ENCODE measurements around the gene FAM13C. TPM values are rescaled to one million over a fixed set of nuclear protein-coding genes. Genes with fewer than 3 reads are reported as not detected.

The FAM13C gene
- total RNA-seq, 3 donors from 2014 or later (not counting 1 experiment from before 2014, with no cell fraction given) = not detected

DNA sequence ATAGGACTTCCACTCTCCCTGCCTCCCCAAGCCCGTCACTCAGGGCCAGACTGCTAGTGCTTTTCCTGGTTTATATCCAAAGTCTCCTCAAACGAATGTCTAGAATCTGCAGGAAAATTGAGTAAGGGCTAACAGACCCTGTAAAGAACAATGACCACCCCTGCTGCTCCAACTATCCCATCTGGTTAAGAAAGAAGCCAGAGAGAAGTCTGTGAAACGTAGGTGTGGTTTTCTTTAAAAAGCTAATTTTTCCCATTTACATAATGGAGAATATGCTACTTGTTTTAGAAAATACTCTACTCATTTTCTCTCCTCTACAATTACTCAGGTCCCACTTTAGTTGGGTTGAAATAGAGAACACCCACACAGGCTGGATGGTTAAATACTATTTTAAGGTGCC is 72.5 kb downstream of the FAM13C start:
- Mint-ChIP-seq H3K4me1 (peaks cover 0 to 2% of the 10 kb centered on the region in 2 donors), H3K9me3 (peaks cover 0 to 4% of the 10 kb centered on the region in 2 donors), H3K36me3 (no peaks in the 10 kb centered on the region), H3K27ac (no peak overlapping the region), H3K27me3 (ENCODE audit: low read depth in 2 of 2) (no peaks in the 10 kb centered on the region), H3K4me3 (no peak overlapping the region)
- TF ChIP-seq, protein P1, sequence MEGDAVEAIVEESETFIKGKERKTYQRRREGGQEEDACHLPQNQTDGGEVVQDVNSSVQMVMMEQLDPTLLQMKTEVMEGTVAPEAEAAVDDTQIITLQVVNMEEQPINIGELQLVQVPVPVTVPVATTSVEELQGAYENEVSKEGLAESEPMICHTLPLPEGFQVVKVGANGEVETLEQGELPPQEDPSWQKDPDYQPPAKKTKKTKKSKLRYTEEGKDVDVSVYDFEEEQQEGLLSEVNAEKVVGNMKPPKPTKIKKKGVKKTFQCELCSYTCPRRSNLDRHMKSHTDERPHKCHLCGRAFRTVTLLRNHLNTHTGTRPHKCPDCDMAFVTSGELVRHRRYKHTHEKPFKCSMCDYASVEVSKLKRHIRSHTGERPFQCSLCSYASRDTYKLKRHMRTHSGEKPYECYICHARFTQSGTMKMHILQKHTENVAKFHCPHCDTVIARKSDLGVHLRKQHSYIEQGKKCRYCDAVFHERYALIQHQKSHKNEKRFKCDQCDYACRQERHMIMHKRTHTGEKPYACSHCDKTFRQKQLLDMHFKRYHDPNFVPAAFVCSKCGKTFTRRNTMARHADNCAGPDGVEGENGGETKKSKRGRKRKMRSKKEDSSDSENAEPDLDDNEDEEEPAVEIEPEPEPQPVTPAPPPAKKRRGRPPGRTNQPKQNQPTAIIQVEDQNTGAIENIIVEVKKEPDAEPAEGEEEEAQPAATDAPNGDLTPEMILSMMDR (IDR thresholded peaks at IDR 0.05) = no peak
- no peaks in the 10 kb centered on the region for H3K27me3 ChIP-seq (ENCODE audit: control insufficient read depth, insufficient read depth, low read length)
- no peaks in the 10 kb centered on the region for H3K4me1 ChIP-seq (ENCODE audit: control insufficient read depth, insufficient read depth, low read length)
- H3K36me3 ChIP-seq (ENCODE audit: control insufficient read depth, insufficient read depth, low read length) = no peaks in the 10 kb centered on the region
- no peak overlapping the region for H3K27ac ChIP-seq (ENCODE audit: low read length)
- H3K9me3 ChIP-seq (ENCODE audit: control insufficient read depth, insufficient read depth, low read length) = no peaks in the 10 kb centered on the region
- no peak overlapping the region for H3K4me3 ChIP-seq (ENCODE audit: low read length)
- ATAC-seq (no peak), DNase-seq (no peak)
- intact Hi-C loops (cut with micrococcal nuclease) = no loop called here
- 65% methylated on average over 2 of the region's 3 CpGs for WGBS (ENCODE audit: insufficient coverage)

DNA sequence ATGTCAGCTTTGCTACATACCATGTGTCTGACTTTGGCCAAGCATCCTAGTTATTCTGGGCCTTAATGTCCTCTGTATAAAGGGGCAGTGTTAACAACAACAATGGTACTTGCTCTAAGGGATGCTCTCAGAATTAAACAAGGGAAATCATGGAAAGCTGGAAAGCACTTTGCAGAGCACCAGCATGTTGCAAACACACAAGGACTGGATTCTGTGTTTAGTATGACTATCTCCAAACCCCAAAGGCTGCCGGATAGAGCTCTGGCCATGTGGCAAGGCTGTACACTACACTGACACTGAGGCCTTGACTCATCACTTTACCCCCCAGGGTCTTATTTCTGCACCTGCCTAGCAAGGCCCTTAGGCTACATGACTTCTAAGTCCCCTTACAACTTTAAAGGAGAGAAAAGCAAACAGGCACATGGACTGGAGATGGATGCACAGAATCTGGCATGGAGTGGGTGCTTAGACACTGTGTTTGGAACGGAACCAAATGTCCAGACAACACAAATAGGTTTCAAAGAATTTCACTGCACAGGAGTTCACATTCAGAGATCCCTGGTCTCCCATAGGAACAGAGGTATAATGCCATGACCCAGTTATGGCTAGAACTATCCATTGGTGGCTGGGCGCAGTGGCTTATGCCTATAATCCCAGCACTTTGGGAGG is 74.6 kb downstream of the FAM13C start:
- H3K27me3 ChIP-seq (ENCODE audit: control insufficient read depth, insufficient read depth, low read length) = no peaks in the 10 kb centered on the region
- WGBS (ENCODE audit: insufficient coverage) = 93% methylated on average over 3 of the region's 3 CpGs
- H3K27ac ChIP-seq (ENCODE audit: low read length) = no peak overlapping the region
- Mint-ChIP-seq H3K9me3 (peaks cover 0 to 6% of the 10 kb centered on the region in 2 donors), H3K36me3 (no peaks in the 10 kb centered on the region), H3K27me3 (ENCODE audit: low read depth in 2 of 2) (no peaks in the 10 kb centered on the region), H3K4me3 (no peak overlapping the region), H3K4me1 (peaks cover 0 to 4% of the 10 kb centered on the region in 2 donors), H3K27ac (no peak overlapping the region)
- intact Hi-C loops (cut with micrococcal nuclease) = no loop called here
- DNase-seq (no peak), ATAC-seq (no peak)
- no peaks in the 10 kb centered on the region for H3K36me3 ChIP-seq (ENCODE audit: control insufficient read depth, insufficient read depth, low read length)
- H3K9me3 ChIP-seq (ENCODE audit: control insufficient read depth, insufficient read depth, low read length) = no peaks in the 10 kb centered on the region
- TF ChIP-seq, protein P1 (IDR thresholded peaks at IDR 0.05) = no peak
- H3K4me3 ChIP-seq (ENCODE audit: low read length) = no peak overlapping the region
- H3K4me1 ChIP-seq (ENCODE audit: control insufficient read depth, insufficient read depth, low read length) = no peaks in the 10 kb centered on the region

DNA sequence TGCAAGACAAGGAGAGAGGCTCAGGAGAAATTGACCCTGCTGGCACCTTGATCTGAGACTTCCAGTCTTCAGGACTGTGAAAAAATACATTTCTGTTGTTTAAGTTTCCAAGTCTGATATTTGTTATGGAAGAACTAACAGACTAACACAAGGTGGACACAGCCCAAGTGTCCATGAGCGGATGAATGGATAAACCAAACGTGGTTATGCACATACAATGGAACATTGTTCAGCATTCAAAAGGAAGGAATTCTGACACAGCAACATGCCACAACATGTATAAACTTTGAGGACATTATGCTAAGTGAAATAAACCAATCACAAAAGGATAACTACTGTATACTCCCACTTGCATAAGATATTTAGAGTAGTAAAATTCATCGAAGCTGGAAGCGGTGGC is 76.5 kb downstream of the FAM13C start:
- Mint-ChIP-seq H3K4me1 (peaks cover 0 to 4% of the 10 kb centered on the region in 2 donors), H3K9me3 (peaks cover 0 to 7% of the 10 kb centered on the region in 2 donors), H3K4me3 (no peak overlapping the region), H3K36me3 (no peaks in the 10 kb centered on the region), H3K27ac (no peak overlapping the region), H3K27me3 (ENCODE audit: low read depth in 2 of 2) (no peaks in the 10 kb centered on the region)
- DNase-seq (no peak), ATAC-seq (no peak)
- TF ChIP-seq, protein P1 (IDR thresholded peaks at IDR 0.05) = no peak
- Histone ChIP-seq H3K4me1 (ENCODE audit: control insufficient read depth, insufficient read depth, low read length) (no peaks in the 10 kb centered on the region), H3K27ac (ENCODE audit: low read length) (no peak overlapping the region), H3K4me3 (ENCODE audit: low read length) (no peak overlapping the region), H3K27me3 (ENCODE audit: control insufficient read depth, insufficient read depth, low read length) (no peaks in the 10 kb centered on the region), H3K36me3 (ENCODE audit: control insufficient read depth, insufficient read depth, low read length) (no peaks in the 10 kb centered on the region), H3K9me3 (ENCODE audit: control insufficient read depth, insufficient read depth, low read length) (no peaks in the 10 kb centered on the region)
- intact Hi-C loops (cut with micrococcal nuclease) = no loop called here
- WGBS (ENCODE audit: insufficient coverage) = 92% methylated on average over 4 of the region's 4 CpGs

DNA sequence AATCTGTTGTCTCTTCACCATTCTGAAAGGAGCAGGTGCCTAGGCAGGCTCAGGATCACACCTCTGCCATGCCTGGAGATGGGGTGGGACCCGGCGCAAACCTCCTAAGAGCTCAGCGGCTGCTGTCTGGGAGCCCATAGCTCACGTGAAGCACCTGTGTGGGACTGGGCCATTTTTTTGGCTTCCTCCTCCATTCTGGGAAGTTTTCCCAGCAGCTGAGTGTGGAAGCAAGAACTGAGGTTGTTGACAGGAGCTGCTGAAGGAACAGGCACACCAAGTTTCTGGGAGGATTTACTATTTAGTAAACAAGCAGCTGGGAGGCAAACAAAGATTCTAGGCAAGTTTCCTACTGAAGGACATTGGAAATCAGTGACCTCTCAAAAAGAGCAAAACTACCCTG is 77.3 kb downstream of the FAM13C start:
- Mint-ChIP-seq H3K9me3 (peaks cover 0 to 7% of the 10 kb centered on the region in 2 donors), H3K27ac (no peak overlapping the region), H3K27me3 (ENCODE audit: low read depth in 2 of 2) (no peaks in the 10 kb centered on the region), H3K4me3 (no peak overlapping the region), H3K4me1 (peaks cover 0 to 4% of the 10 kb centered on the region in 2 donors), H3K36me3 (no peaks in the 10 kb centered on the region)
- Histone ChIP-seq H3K27me3 (ENCODE audit: control insufficient read depth, insufficient read depth, low read length) (no peaks in the 10 kb centered on the region), H3K4me3 (ENCODE audit: low read length) (no peak overlapping the region), H3K9me3 (ENCODE audit: control insufficient read depth, insufficient read depth, low read length) (no peaks in the 10 kb centered on the region), H3K27ac (ENCODE audit: low read length) (no peak overlapping the region), H3K36me3 (ENCODE audit: control insufficient read depth, insufficient read depth, low read length) (no peaks in the 10 kb centered on the region), H3K4me1 (ENCODE audit: control insufficient read depth, insufficient read depth, low read length) (no peaks in the 10 kb centered on the region)
- TF ChIP-seq, protein P1 (IDR thresholded peaks at IDR 0.05) = no peak
- 94% methylated on average over 4 of the region's 4 CpGs for WGBS (ENCODE audit: insufficient coverage)
- intact Hi-C loops (cut with micrococcal nuclease) = no loop called here
- DNase-seq (no peak), ATAC-seq (no peak)

Measured in natural killer cell (primary cell).